ENCODE results near the gene KLHL3. TPM values are rescaled to one million over a fixed set of nuclear protein-coding genes. Genes with fewer than 3 reads are reported as not detected.

KLHL3 gene
- total RNA-seq, 5 donors from 2014 or later (not counting 1 experiment from before 2014, with no cell fraction given), result 15.1 to 28.0 (median 26.5) TPM

GRCh38 chr5:137630216-137630971, 105.5 kb downstream of the KLHL3 start:
- DNase-seq (no peak), ATAC-seq (replicated peaks in 1 of 4) (no peak)
- H3K27me3 Mint-ChIP-seq, result no peaks in the 10 kb centered on the region
- peaks cover 0 to 5% (median 0%) of the 10 kb centered on the region in 3 donors for H3K4me1 Mint-ChIP-seq
- H3K27me3 ChIP-seq (replicated peaks in 1 of 2; ENCODE audit: control insufficient read depth in 2 of 2, extremely low read depth in 1 of 2, insufficient read depth in 2 of 2, low read length in 1 of 2), result no peaks in the 10 kb centered on the region
- no peak overlapping the region for H3K27ac ChIP-seq (ENCODE audit: low read length)
- H3K4me3 Mint-ChIP-seq, result no peak overlapping the region
- ChIA-PET POLR2A (no interaction called here), CTCF (interaction anchor here (0.6 to 2.1 kb wide), 12 partner anchors 9 to 502 kb away, joined by 3 to 37 read pairs (median 4); no protein-coding TSS in a partner anchor)
- 81% methylated on average over 4 of the region's 10 CpGs for WGBS (ENCODE audit: insufficient coverage)
- no peak overlapping the region for H3K27ac Mint-ChIP-seq
- H3K36me3 ChIP-seq (ENCODE audit: control insufficient read depth in 2 of 2, extremely low read depth in 1 of 2, insufficient read depth in 1 of 2, low read length in 1 of 2), result peaks cover 12 to 22% of the 10 kb centered on the region in 2 donors
- peaks cover 17% of the 10 kb centered on the region for H3K36me3 Mint-ChIP-seq
- no peaks in the 10 kb centered on the region for H3K9me3 Mint-ChIP-seq
- H3K4me3 ChIP-seq (ENCODE audit: control insufficient read depth in 1 of 2, extremely low read depth in 1 of 2, low read length in 1 of 2), result no peak overlapping the region
- H3K4me1 ChIP-seq (ENCODE audit: control insufficient read depth in 1 of 2, extremely low read depth in 1 of 2, insufficient read depth in 2 of 2, low read length in 2 of 2), result no peaks in the 10 kb centered on the region
- no peaks in the 10 kb centered on the region for H3K9me3 ChIP-seq

- 61% methylated on average over 4 of the region's 4 CpGs for WGBS (ENCODE audit: insufficient coverage)
- H3K4me1 ChIP-seq (ENCODE audit: control insufficient read depth in 1 of 2, extremely low read depth in 1 of 2, insufficient read depth in 2 of 2, low read length in 2 of 2), result no peaks in the 10 kb centered on the region
- POLR2A ChIA-PET, result interaction anchor here in 1 of 2 donors (0.5 kb wide), 1 partner anchor 401 kb away, joined by 9 read pairs; no protein-coding TSS in a partner anchor
- no peak overlapping the region for H3K27ac ChIP-seq (ENCODE audit: low read length)
- Mint-ChIP-seq H3K36me3 (peaks cover 21% of the 10 kb centered on the region), H3K9me3 (no peaks in the 10 kb centered on the region), H3K4me1 (peaks cover 0 to 5% (median 0%) of the 10 kb centered on the region in 3 donors), H3K27ac (no peak overlapping the region), H3K4me3 (no peak overlapping the region), H3K27me3 (no peaks in the 10 kb centered on the region)
- peaks cover 18 to 28% of the 10 kb centered on the region in 2 donors for H3K36me3 ChIP-seq (ENCODE audit: control insufficient read depth in 2 of 2, extremely low read depth in 1 of 2, insufficient read depth in 1 of 2, low read length in 1 of 2)
- no peaks in the 10 kb centered on the region for H3K9me3 ChIP-seq
- DNase-seq (peak in 14 of 35 experiments; percentile 2 to 74 (median 19)), ATAC-seq (replicated peaks in 1 of 4) (peak; percentile 67 to 78 (median 78))
- no peak overlapping the region for H3K4me3 ChIP-seq (ENCODE audit: control insufficient read depth in 1 of 2, extremely low read depth in 1 of 2, low read length in 1 of 2)
- CTCF ChIA-PET, result interaction anchor here (0.6 to 2.1 kb wide), 23 partner anchors 9 to 503 kb away, joined by 3 to 37 read pairs (median 3); no protein-coding TSS in a partner anchor
- no peaks in the 10 kb centered on the region for H3K27me3 ChIP-seq (replicated peaks in 1 of 2; ENCODE audit: control insufficient read depth in 2 of 2, extremely low read depth in 1 of 2, insufficient read depth in 2 of 2, low read length in 1 of 2)
These were observed 106.2 kb downstream of the KLHL3 start for GRCh38 chr5:137629646-137630045.

GRCh38 chr5:137627706-137628105, 108.2 kb downstream of the KLHL3 start:
- 94% methylated on average over 3 of the region's 3 CpGs for WGBS (ENCODE audit: insufficient coverage)
- Mint-ChIP-seq H3K36me3 (peaks cover 26% of the 10 kb centered on the region), H3K27ac (no peak overlapping the region), H3K27me3 (no peaks in the 10 kb centered on the region), H3K4me1 (peaks cover 0 to 5% (median 0%) of the 10 kb centered on the region in 3 donors), H3K9me3 (no peaks in the 10 kb centered on the region), H3K4me3 (no peak overlapping the region)
- Histone ChIP-seq H3K4me3 (ENCODE audit: control insufficient read depth in 1 of 2, extremely low read depth in 1 of 2, low read length in 1 of 2) (no peak overlapping the region), H3K27me3 (replicated peaks in 1 of 2; ENCODE audit: control insufficient read depth in 2 of 2, extremely low read depth in 1 of 2, insufficient read depth in 2 of 2, low read length in 1 of 2) (no peaks in the 10 kb centered on the region), H3K36me3 (ENCODE audit: control insufficient read depth in 2 of 2, extremely low read depth in 1 of 2, insufficient read depth in 1 of 2, low read length in 1 of 2) (peaks cover 21 to 39% of the 10 kb centered on the region in 2 donors), H3K9me3 (no peaks in the 10 kb centered on the region), H3K27ac (ENCODE audit: low read length) (no peak overlapping the region), H3K4me1 (ENCODE audit: control insufficient read depth in 1 of 2, extremely low read depth in 1 of 2, insufficient read depth in 2 of 2, low read length in 2 of 2) (no peaks in the 10 kb centered on the region)
- no peak for ATAC-seq (replicated peaks in 1 of 4)
- ChIA-PET POLR2A (no interaction called here), CTCF (interaction anchor here (0.6 to 1.1 kb wide), 3 partner anchors 115 to 442 kb away, joined by 3 to 10 read pairs (median 3); no protein-coding TSS in a partner anchor)
- no peak for DNase-seq

- Mint-ChIP-seq H3K27me3 (no peaks in the 10 kb centered on the region), H3K27ac (no peak overlapping the region), H3K4me3 (no peak overlapping the region), H3K4me1 (peaks cover 0 to 5% (median 0%) of the 10 kb centered on the region in 3 donors), H3K36me3 (peaks cover 26% of the 10 kb centered on the region), H3K9me3 (no peaks in the 10 kb centered on the region)
- peaks cover 21 to 43% of the 10 kb centered on the region in 2 donors for H3K36me3 ChIP-seq (ENCODE audit: control insufficient read depth in 2 of 2, extremely low read depth in 1 of 2, insufficient read depth in 1 of 2, low read length in 1 of 2)
- no peaks in the 10 kb centered on the region for H3K27me3 ChIP-seq (replicated peaks in 1 of 2; ENCODE audit: control insufficient read depth in 2 of 2, extremely low read depth in 1 of 2, insufficient read depth in 2 of 2, low read length in 1 of 2)
- H3K4me3 ChIP-seq (ENCODE audit: control insufficient read depth in 1 of 2, extremely low read depth in 1 of 2, low read length in 1 of 2), result no peak overlapping the region
- DNase-seq, result no peak
- CTCF ChIA-PET, result interaction anchor here in 1 of 2 donors (1.1 kb wide), 1 partner anchor 115 kb away, joined by 10 read pairs; no protein-coding TSS in a partner anchor
- WGBS (ENCODE audit: insufficient coverage), result no CpG with 5 or more reads among the region's 3 CpGs
- POLR2A ChIA-PET, result no interaction called here
- H3K9me3 ChIP-seq, result no peaks in the 10 kb centered on the region
- ATAC-seq (replicated peaks in 1 of 4), result no peak
- H3K27ac ChIP-seq (ENCODE audit: low read length), result no peak overlapping the region
- no peaks in the 10 kb centered on the region for H3K4me1 ChIP-seq (ENCODE audit: control insufficient read depth in 1 of 2, extremely low read depth in 1 of 2, insufficient read depth in 2 of 2, low read length in 2 of 2)
These were observed 108.6 kb downstream of the KLHL3 start for GRCh38 chr5:137627293-137627692.

- H3K4me3 Mint-ChIP-seq, result no peak overlapping the region
- ChIA-PET POLR2A (no interaction called here), CTCF (no interaction called here)
- no peaks in the 10 kb centered on the region for H3K9me3 Mint-ChIP-seq
- peaks cover 32% of the 10 kb centered on the region for H3K36me3 Mint-ChIP-seq
- H3K4me3 ChIP-seq (ENCODE audit: control insufficient read depth in 1 of 2, extremely low read depth in 1 of 2, low read length in 1 of 2), result no peak overlapping the region
- H3K9me3 ChIP-seq, result no peaks in the 10 kb centered on the region
- H3K27me3 ChIP-seq (replicated peaks in 1 of 2; ENCODE audit: control insufficient read depth in 2 of 2, extremely low read depth in 1 of 2, insufficient read depth in 2 of 2, low read length in 1 of 2), result no peaks in the 10 kb centered on the region
- peaks cover 25 to 60% of the 10 kb centered on the region in 2 donors for H3K36me3 ChIP-seq (ENCODE audit: control insufficient read depth in 2 of 2, extremely low read depth in 1 of 2, insufficient read depth in 1 of 2, low read length in 1 of 2)
- no peak overlapping the region for H3K27ac Mint-ChIP-seq
- no peaks in the 10 kb centered on the region for H3K4me1 ChIP-seq (ENCODE audit: control insufficient read depth in 1 of 2, extremely low read depth in 1 of 2, insufficient read depth in 2 of 2, low read length in 2 of 2)
- ATAC-seq (replicated peaks in 1 of 4) (no peak), DNase-seq (no peak)
- H3K4me1 Mint-ChIP-seq, result peaks cover 0 to 5% (median 0%) of the 10 kb centered on the region in 3 donors
- 83% methylated on average over 1 of the region's 5 CpGs for WGBS (ENCODE audit: insufficient coverage)
- H3K27me3 Mint-ChIP-seq, result no peaks in the 10 kb centered on the region
- no peak overlapping the region for H3K27ac ChIP-seq (ENCODE audit: low read length)
These were observed 111.0 kb downstream of the KLHL3 start for GRCh38 chr5:137624786-137625349.

GRCh38 chr5:137622850-137623249, 113.0 kb downstream of the KLHL3 start:
- CTCF ChIA-PET, result no interaction called here
- H3K4me3 ChIP-seq (ENCODE audit: control insufficient read depth in 1 of 2, extremely low read depth in 1 of 2, low read length in 1 of 2), result no peak overlapping the region
- no peaks in the 10 kb centered on the region for H3K4me1 ChIP-seq (ENCODE audit: control insufficient read depth in 1 of 2, extremely low read depth in 1 of 2, insufficient read depth in 2 of 2, low read length in 2 of 2)
- no peaks in the 10 kb centered on the region for H3K9me3 ChIP-seq
- Mint-ChIP-seq H3K36me3 (peaks cover 42% of the 10 kb centered on the region), H3K4me3 (no peak overlapping the region), H3K9me3 (no peaks in the 10 kb centered on the region), H3K27me3 (no peaks in the 10 kb centered on the region), H3K4me1 (no peaks in the 10 kb centered on the region), H3K27ac (no peak overlapping the region)
- no peaks in the 10 kb centered on the region for H3K27me3 ChIP-seq (replicated peaks in 1 of 2; ENCODE audit: control insufficient read depth in 2 of 2, extremely low read depth in 1 of 2, insufficient read depth in 2 of 2, low read length in 1 of 2)
- POLR2A ChIA-PET, result no interaction called here
- peaks cover 15 to 53% of the 10 kb centered on the region in 2 donors for H3K36me3 ChIP-seq (ENCODE audit: control insufficient read depth in 2 of 2, extremely low read depth in 1 of 2, insufficient read depth in 1 of 2, low read length in 1 of 2)
- DNase-seq (peak in 1 of 35 experiments; percentile 6), ATAC-seq (replicated peaks in 1 of 4) (no peak)
- 98% methylated on average over 5 of the region's 5 CpGs for WGBS (ENCODE audit: insufficient coverage)
- no peak overlapping the region for H3K27ac ChIP-seq (ENCODE audit: low read length)
